Spinal cord (tissue), 10 donors: ENCODE measurements around the gene RAD51B. TPM values are rescaled to one million over a fixed set of nuclear protein-coding genes. Genes with fewer than 3 reads are reported as not detected.

Source experiments
- DNase-seq, 6 donors: peaks; one replicate each; pipeline versions ENCODE4 v3.0.0 to v3.0.0-alpha.2; 2013 to 2015; ENCODE audit warnings: low spot score in 6 of 6, low read depth in 4 of 6
- H3K27ac ChIP-seq: one replicate; pipeline ENCODE4 v1.5.1; 2013; ENCODE audit warnings: low read depth, low read length, control low read depth
- H3K27me3 ChIP-seq: one replicate; pipeline ENCODE4 v1.6.1; 2013; ENCODE audit warnings: low read length; ENCODE audit not compliant: control insufficient read depth, insufficient read depth
- H3K36me3 ChIP-seq: one replicate; pipeline ENCODE4 v1.6.1; 2013; ENCODE audit warnings: low read length; ENCODE audit not compliant: control insufficient read depth, insufficient read depth
- H3K4me1 ChIP-seq: one replicate; pipeline ENCODE4 v1.6.1; 2013; ENCODE audit warnings: low read length; ENCODE audit not compliant: control insufficient read depth, insufficient read depth
- H3K4me3 ChIP-seq: one replicate; pipeline ENCODE4 v1.5.1; 2013; ENCODE audit warnings: low read depth, low read length, control low read depth
- H3K9me3 ChIP-seq: one replicate; pipeline ENCODE4 v1.6.1; 2013; ENCODE audit warnings: low read length; ENCODE audit not compliant: control insufficient read depth, insufficient read depth
- WGBS: methylation state at CpG from one replicate; pipeline ENCODE4 v1.1.5; 2013; ENCODE audit warnings: missing lambda C conversion rate; ENCODE audit not compliant: insufficient coverage; 5-methylcytosine and 5-hydroxymethylcytosine counted together
- polyA plus RNA-seq, 2 donors: library from polyadenylated mRNA; unstranded; fragments of 120-200 nt; gene quantifications; one replicate each; pipeline ENCODE4 v1.2.1, GENCODE V29; 2013; ENCODE audit not compliant: insufficient read length in 2 of 2
- total RNA-seq, 2 donors: library from RNA; depleted of rRNA in 1 of 2; stranded (reverse); fragments of 120-200 nt in 1 of 2; fragments of >200 nt in 1 of 2; gene quantifications; one replicate each; pipeline versions ENCODE4 v1.2.3 to v1.2.4, GENCODE V29; 2013 to 2014
- donor health status: healthy.

The RAD51B gene
- total and polyA plus RNA-seq, 4 donors: 5.7 to 28.9 (median 14.4) TPM

DNA sequence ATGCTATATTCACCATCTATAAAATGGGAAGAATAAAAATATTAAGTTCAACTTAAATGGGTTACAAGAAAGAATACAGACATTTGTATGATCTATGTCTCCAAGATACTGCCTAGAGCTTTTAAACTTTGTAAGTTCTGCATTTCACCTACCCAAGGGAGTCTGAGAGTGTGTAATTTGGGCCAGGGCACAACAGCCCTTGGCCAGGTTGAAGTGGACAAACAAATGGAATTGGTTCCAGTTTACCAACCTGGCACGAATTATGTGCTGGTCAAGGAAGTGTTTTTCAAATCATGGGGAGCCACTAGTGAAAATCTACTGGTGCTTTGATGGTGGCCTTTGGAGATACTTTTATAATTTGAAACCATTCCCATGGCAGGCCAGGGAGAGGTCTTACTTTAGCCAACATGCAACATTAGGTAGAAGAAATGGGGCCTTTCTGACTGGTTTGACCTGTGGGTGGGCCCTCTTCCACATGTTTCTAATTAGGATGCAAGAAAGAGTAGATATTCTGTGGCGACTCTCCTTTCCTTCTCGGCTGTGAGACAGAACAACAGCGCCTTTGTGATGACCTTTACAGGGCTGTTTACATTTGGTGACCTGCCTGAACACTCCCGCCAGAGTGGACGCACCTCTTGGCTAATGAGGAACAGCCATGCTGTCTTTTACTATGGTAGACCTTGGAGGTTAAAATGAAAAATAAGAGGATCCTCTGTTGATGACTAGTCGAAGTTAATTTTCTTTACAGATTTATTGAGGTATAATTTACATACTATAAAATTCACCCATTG is 496.7 kb downstream of the RAD51B start:
- DNase-seq: no peak
- H3K9me3 ChIP-seq: no peaks in the 10 kb centered on the region
- H3K4me1 ChIP-seq: peaks cover 16% of the 10 kb centered on the region
- H3K36me3 ChIP-seq: no peaks in the 10 kb centered on the region
- no peak overlapping the region for H3K4me3 ChIP-seq
- H3K27me3 ChIP-seq: no peaks in the 10 kb centered on the region
- H3K27ac ChIP-seq: no peak overlapping the region
- 100% methylated on average over 1 of the region's 7 CpGs for WGBS

DNA sequence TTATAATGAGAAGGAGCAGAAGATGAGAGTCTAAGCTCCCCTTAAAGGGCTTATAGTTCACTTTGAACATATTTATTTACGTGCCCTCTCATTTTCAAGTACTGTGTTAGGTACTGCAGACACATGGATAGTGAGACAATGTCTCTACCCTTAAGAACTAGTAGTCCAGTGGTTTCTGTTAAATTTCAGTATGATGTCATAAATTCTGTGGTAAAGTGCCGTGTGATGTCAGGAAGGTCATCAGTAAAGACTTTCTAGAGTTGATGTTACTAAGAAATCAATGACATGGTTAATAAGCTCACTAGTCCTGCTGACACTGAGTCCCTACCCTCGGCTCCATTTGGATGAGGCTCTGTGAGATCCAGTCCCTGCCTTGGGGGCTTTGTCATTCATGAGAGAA is 497.7 kb downstream of the RAD51B start:
- no CpG with 5 or more reads among the region's 3 CpGs for WGBS
- Histone ChIP-seq H3K4me1 (peaks cover 16% of the 10 kb centered on the region), H3K27me3 (no peaks in the 10 kb centered on the region), H3K9me3 (no peaks in the 10 kb centered on the region), H3K36me3 (no peaks in the 10 kb centered on the region), H3K27ac (no peak overlapping the region), H3K4me3 (no peak overlapping the region)
- no peak for DNase-seq

DNA sequence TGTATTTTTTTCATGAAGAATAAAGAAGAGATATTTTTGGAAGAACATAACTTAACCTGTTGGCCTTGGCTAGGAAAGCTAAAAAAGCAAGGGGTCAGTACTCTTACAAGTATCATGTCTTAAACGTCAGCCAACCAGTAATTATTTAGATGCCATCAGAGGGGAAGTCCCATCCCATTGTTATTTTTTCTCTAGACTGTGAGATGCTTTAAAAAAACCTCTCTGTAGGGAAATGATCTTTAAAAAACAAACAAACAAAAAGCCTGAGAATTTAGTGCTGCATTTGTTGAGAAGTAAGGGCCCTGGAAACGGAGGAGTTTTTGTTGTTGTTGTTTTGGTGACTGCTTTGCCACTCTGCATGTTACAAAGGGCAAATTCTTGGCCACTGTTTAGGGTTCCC is 499.2 kb downstream of the RAD51B start:
- Histone ChIP-seq H3K4me1 (peaks cover 11% of the 10 kb centered on the region), H3K27me3 (no peaks in the 10 kb centered on the region), H3K36me3 (no peaks in the 10 kb centered on the region), H3K4me3 (no peak overlapping the region), H3K9me3 (no peaks in the 10 kb centered on the region), H3K27ac (peak overlapping the region; percentile 57)
- WGBS: no CpG with 5 or more reads among the region's 2 CpGs
- peak in 1 of 6 donors; percentile 59 for DNase-seq

DNA sequence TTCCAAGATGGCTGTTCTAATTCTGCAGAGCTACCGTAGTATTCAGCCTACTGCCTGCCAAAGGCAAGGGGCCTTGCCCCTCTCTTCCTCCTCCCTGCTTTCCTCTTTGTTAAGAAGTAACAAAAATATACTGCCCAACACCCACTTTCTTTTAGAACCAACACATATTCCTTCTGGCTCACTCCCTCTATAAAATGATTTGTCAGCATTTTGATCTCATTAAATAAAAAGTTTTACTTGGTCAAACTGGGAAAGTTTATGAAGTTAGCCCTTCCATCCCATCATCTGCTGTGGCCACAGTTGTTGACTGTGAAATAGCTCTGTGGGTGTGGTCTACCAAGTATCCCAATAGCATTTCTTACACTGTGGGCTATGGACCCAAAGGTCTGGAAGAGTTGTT is 500.9 kb downstream of the RAD51B start:
- no peaks in the 10 kb centered on the region for H3K36me3 ChIP-seq
- H3K4me3 ChIP-seq: no peak overlapping the region
- H3K27ac ChIP-seq: no peak overlapping the region
- DNase-seq: no peak
- H3K27me3 ChIP-seq: no peaks in the 10 kb centered on the region
- no peaks in the 10 kb centered on the region for H3K9me3 ChIP-seq
- H3K4me1 ChIP-seq: peaks cover 6% of the 10 kb centered on the region
- 63% methylated on average over 1 of the region's 1 CpG for WGBS

DNA sequence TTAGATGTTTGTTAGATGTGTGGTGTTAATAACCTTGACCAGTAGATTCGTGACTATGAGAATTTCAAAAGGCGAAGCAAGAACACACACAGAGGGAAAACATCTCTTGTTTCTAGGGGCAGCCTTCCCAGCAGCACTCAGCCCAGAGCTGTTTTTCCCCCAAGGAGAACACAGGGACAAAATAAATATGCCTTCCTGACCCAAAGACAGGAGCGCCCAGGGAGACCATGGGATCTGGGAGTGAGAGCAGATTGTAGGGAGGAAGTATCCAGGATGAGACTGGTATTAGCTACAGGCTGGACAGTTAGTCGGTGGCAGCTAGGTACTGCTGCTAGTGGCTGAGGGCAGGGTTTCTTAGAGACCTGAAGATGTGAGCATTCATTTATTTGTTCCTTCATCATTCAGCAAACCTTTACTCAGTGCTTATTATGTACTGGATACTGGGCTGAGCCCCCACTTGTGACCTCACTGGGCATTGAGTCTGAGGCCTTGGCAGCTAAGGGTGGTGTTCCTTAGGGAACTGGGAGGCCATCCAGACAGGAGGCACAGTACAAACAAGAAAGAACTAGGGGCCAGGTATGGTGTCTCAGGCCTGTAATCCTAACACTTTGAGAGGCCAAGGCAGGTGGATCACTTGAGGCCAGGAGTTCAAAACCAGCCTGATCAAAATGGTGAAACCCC is 503.5 kb downstream of the RAD51B start:
- Histone ChIP-seq H3K27me3 (no peaks in the 10 kb centered on the region), H3K36me3 (no peaks in the 10 kb centered on the region), H3K4me3 (no peak overlapping the region), H3K9me3 (no peaks in the 10 kb centered on the region), H3K4me1 (peaks cover 6% of the 10 kb centered on the region), H3K27ac (peak overlapping the region; percentile 67)
- WGBS: 47% methylated on average over 2 of the region's 4 CpGs
- peak in 2 of 6 donors; percentile 26 to 59 for DNase-seq

DNA sequence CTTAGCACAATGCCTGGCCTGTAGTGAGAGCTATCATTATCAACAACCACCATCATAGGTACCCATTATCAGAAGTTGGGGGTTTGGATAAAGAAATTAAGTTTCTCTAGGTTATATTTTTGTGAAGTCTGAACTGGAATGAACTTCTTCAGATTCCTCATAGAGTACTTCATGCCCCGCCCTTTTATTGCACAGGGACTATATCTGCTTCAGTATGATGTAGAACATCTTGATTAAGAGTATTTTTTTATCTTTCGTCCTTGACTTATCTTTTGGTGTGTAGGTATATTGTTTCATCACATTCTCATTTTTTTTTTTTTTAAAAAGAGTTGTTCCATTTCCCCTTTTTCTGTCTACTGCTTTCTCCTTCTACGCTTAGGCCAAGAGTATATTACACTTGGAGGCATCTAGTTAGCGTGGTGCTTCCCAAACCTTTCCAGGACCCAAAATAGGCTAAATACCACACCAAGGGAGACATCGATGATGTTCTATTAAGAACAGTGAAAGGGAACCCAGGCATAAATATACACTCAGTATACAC is 505.8 kb downstream of the RAD51B start:
- 100% methylated on average over 1 of the region's 5 CpGs for WGBS
- Histone ChIP-seq H3K27me3 (no peaks in the 10 kb centered on the region), H3K27ac (no peak overlapping the region), H3K9me3 (no peaks in the 10 kb centered on the region), H3K36me3 (no peaks in the 10 kb centered on the region), H3K4me1 (peaks cover 3% of the 10 kb centered on the region), H3K4me3 (no peak overlapping the region)
- DNase-seq: no peak

DNA sequence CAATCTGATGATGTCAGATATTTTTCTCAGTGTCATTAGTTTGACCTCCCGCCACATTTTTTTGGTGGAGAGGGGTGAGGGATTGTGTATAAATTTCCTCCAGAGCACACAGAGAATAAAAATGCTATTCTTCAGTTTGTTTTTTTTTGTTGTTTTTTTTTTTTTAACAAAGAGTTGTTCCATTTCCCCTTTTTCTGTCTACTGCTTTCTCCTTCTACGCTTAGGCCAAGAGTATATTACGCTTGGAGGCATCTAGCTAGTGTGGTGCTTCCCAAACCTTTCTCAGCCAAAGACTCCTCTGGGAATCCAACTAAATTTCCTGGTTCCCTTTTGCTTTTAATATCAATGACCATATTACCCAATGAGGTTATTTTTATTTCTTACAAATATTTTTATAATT is 507.7 kb downstream of the RAD51B start:
- no peak for DNase-seq
- no peak overlapping the region for H3K4me3 ChIP-seq
- H3K27me3 ChIP-seq: no peaks in the 10 kb centered on the region
- H3K27ac ChIP-seq: no peak overlapping the region
- H3K4me1 ChIP-seq: peaks cover 3% of the 10 kb centered on the region
- 93% methylated on average over 2 of the region's 3 CpGs for WGBS
- no peaks in the 10 kb centered on the region for H3K9me3 ChIP-seq
- H3K36me3 ChIP-seq: no peaks in the 10 kb centered on the region

DNA sequence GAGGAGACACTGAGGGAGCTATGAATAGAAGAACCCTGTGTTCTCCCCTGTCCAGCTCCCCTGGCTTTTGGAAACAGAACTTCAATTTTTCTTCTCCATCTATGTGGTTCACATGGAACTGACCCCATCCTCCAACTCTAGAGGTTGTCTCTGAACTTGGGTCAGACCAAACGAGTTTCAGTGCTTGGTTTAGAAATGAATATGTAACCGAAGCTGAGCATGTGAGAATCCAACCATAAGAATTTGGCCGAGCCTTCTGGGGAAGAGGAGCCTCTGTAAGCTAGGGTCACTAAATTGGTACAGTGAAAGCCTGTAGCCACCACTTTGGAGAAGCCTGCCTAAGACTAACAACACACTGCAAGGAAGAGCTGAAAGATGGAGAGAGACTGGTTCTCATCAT is 508.9 kb downstream of the RAD51B start:
- H3K4me1 ChIP-seq: no peaks in the 10 kb centered on the region
- no peaks in the 10 kb centered on the region for H3K9me3 ChIP-seq
- WGBS: 100% methylated on average over 1 of the region's 3 CpGs
- H3K27me3 ChIP-seq: no peaks in the 10 kb centered on the region
- no peak overlapping the region for H3K4me3 ChIP-seq
- H3K27ac ChIP-seq: no peak overlapping the region
- DNase-seq: no peak
- no peaks in the 10 kb centered on the region for H3K36me3 ChIP-seq

DNA sequence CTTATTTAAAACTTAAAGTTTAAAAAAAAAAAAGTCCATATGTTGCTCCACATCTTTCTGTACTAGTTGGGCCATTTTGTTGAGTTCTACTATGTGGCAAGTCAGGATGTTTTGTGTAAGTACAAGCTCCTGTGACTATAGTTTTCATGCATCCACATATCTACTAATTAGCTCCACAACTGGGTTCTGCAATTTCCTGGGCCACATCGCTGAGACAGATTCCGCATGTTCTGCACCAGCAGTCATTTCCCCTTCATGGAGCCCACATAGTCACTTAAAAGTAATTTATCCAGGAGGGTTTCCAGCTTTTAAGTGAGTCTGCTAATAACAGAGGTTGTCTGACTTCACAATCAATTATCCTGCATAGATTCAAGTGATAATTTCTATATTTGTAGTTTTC is 511.8 kb downstream of the RAD51B start:
- WGBS: no CpG with 5 or more reads among the region's 2 CpGs
- Histone ChIP-seq H3K4me3 (no peak overlapping the region), H3K27ac (no peak overlapping the region), H3K27me3 (no peaks in the 10 kb centered on the region), H3K9me3 (no peaks in the 10 kb centered on the region), H3K4me1 (no peaks in the 10 kb centered on the region), H3K36me3 (no peaks in the 10 kb centered on the region)
- peak in 1 of 6 donors; percentile 75 for DNase-seq
